HL-60 (cell line): ENCODE results near the gene GRXCR2.

Experiments used
- CTCF ChIP-seq: IDR thresholded peaks from one replicate; pipeline ENCODE4 v1.5.1; 2011; ENCODE audit warnings: low read length, control low read depth, inconsistent platforms; ENCODE audit not compliant: insufficient read depth
- GABPA ChIP-seq: IDR thresholded peaks from 2 replicates; pipeline ENCODE4 v1.6.1; 2012; ENCODE audit warnings: low read depth
- POLR2AphosphoS5 ChIP-seq: IDR thresholded peaks from 2 replicates; pipeline ENCODE4 v1.6.1; 2012; ENCODE audit warnings: low read depth
- SPI1 ChIP-seq: IDR thresholded peaks from 2 replicates; pipeline ENCODE4 v1.6.1; 2012; ENCODE audit warnings: low read depth, mild to moderate bottlenecking, borderline replicate concordance
- TF ChIP-seq, protein P1 (sequence below): IDR thresholded peaks from 2 replicates; pipeline ENCODE4 v1.6.1; 2012; ENCODE audit warnings: low read depth; ENCODE audit not compliant: insufficient replicate concordance

DNA sequence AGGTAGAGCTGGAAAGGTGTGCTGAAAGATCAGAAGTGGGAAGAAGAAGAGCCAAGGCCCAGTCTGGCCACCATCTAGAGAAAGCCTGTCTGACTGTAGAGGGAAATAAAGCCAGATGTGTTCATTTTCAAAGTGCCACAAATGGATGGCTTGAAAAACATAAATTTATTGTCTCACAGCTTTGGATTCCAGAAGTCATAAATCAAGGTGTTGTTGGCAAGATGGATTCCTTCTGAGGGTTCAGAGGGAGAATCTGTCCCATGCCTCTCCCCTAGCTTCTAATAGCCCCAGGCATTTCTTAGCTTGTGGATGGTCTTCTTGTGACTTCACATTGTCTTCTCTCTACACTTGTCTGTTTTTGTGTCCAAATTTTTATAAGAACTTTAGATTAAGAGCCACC is 31.5 kb downstream of the GRXCR2 start:
- TF ChIP-seq POLR2AphosphoS5: no peak
- TF ChIP-seq CTCF: no peak
- TF ChIP-seq SPI1: no peak
- TF ChIP-seq, protein P1, sequence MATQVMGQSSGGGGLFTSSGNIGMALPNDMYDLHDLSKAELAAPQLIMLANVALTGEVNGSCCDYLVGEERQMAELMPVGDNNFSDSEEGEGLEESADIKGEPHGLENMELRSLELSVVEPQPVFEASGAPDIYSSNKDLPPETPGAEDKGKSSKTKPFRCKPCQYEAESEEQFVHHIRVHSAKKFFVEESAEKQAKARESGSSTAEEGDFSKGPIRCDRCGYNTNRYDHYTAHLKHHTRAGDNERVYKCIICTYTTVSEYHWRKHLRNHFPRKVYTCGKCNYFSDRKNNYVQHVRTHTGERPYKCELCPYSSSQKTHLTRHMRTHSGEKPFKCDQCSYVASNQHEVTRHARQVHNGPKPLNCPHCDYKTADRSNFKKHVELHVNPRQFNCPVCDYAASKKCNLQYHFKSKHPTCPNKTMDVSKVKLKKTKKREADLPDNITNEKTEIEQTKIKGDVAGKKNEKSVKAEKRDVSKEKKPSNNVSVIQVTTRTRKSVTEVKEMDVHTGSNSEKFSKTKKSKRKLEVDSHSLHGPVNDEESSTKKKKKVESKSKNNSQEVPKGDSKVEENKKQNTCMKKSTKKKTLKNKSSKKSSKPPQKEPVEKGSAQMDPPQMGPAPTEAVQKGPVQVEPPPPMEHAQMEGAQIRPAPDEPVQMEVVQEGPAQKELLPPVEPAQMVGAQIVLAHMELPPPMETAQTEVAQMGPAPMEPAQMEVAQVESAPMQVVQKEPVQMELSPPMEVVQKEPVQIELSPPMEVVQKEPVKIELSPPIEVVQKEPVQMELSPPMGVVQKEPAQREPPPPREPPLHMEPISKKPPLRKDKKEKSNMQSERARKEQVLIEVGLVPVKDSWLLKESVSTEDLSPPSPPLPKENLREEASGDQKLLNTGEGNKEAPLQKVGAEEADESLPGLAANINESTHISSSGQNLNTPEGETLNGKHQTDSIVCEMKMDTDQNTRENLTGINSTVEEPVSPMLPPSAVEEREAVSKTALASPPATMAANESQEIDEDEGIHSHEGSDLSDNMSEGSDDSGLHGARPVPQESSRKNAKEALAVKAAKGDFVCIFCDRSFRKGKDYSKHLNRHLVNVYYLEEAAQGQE: no peak
- no peak for TF ChIP-seq GABPA
